ENCODE measurements around the gene C1orf116.

Gene C1orf116

DNA sequence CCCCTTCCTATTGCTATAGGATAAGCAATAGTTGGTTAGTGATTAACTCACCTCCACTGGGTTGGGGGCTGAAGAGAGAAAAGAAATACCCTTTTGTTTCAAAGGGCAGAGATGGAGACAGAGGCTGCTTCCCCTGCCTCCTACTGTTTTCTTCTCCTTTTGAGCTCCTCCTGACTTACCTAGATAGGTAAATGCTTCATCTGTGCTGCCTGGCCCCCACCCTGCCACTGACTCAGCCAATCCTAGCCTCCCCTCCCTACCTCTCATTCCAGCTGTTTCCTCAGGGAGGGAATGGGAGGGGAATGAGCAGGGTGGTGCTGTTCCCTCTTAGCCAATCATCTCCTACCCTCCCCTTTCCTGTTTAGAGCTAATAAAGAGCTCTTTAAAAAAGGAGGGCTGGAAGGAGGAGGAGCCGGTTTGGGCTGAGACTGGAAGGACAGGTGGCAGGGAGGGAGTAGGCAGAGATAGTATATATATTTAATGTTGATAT, at the start of gene C1orf116:
Gene C1orf116 (minus strand): TSS at position 229 of the 490 bp plus-strand sequence. CDS start 5,158 bp downstream, outside the sequence.
- no peak for DNase-seq (ENCODE audit: low read depth in 4 of 4, low spot score in 1 of 4)

DNA sequence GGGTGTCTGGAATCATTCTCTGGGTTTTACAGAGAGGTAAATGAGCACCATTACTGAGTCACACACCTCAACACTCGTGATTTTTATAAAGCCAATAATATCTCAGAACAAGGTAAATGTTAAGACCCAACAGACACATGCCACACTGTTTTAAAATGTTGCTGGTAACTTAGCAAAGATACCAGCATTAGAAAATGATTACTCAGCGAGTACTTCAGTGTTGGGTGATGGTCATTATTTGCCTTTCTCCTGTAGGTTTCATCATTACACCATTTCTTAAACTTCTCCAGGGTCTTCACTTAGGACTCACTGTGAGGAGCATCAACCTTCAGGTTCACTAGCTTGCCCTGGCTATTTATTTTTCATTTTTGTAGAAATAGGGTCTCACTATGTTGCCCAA, 49.2 kb upstream of the C1orf116 start:
- no peak for DNase-seq (ENCODE audit: low read depth in 4 of 4, low spot score in 1 of 4)

GRCh38 chr1:207081088-207081487, 48.5 kb upstream of the C1orf116 start:
- DNase-seq (ENCODE audit: low read depth in 4 of 4, low spot score in 1 of 4), result no peak

- no peak for DNase-seq (ENCODE audit: low read depth in 4 of 4, low spot score in 1 of 4)
Observed at GRCh38 chr1:207079706-207080241, 47.2 kb upstream of the C1orf116 start.

- DNase-seq (ENCODE audit: low read depth in 4 of 4, low spot score in 1 of 4), result no peak
Observed at GRCh38 chr1:207078578-207079132, 46.1 kb upstream of the C1orf116 start.

- DNase-seq (ENCODE audit: low read depth in 4 of 4, low spot score in 1 of 4), result peak in 3 of 4 experiments; percentile 34 to 45 (median 41)
Observed at GRCh38 chr1:207077470-207078377, 45.2 kb upstream of the C1orf116 start.

GRCh38 chr1:207077012-207077411, 44.5 kb upstream of the C1orf116 start:
- DNase-seq (ENCODE audit: low read depth in 4 of 4, low spot score in 1 of 4), result no peak

DNA sequence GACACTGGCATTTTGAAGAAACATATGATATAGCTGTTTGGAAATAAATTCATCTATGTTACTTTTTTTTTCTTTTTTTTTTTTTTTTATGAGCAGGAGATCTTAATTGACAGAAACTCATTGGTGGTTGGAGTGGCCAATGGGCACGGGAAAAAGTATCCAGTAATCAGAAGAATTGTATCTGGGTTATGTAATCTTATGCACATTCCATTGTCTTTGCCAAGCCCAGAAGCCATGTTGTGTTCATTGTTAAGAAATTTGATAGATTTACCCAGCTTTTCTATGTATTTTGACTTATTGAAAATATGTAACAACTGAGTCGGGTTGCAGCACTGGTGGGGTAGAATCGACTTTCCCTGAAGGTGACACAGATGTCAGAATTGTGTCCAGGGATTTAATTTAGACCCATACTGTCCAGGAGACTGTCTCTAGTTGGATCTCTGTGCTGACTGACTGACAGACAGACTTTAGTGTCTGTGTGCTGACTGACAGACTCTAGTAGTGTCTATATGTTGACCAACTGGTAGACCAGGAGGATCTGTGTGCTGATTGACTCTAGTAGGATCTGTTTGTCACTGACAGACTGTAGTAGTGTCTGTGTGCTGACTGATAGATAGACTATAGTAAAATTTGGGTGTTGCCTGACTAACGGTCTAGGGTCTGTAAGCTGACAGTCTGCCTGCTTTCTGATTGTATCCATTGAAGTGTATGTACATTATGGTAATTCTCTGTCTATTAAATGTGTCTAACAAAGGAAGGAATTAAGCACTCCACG, 43.8 kb upstream of the C1orf116 start:
- no peak for DNase-seq (ENCODE audit: low read depth in 4 of 4, low spot score in 1 of 4)

GRCh38 chr1:207073906-207074820, 41.6 kb upstream of the C1orf116 start:
- no peak for DNase-seq (ENCODE audit: low read depth in 4 of 4, low spot score in 1 of 4)

DNA sequence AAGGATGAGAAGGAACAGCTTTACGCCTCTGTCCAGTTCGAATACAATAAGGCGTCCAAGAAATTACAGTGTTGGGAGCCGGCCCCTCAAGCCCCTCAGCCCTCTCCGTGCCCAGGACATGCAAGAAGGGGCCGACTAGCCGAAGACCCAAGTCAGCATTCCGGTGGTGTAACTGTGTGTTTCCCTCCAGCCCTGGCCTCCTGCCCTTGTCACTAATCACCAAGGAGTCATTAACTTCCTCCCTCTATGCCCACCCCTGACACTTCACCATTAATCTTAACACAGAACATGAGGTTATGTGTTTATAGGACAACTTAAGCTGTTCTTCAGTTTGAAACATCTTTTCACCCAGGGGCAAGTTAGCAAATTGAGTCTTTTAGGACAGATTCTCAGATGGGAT, 39.7 kb upstream of the C1orf116 start:
- no peak for DNase-seq (ENCODE audit: low read depth in 4 of 4, low spot score in 1 of 4)

- no peak for DNase-seq (ENCODE audit: low read depth in 4 of 4, low spot score in 1 of 4)
Observed at GRCh38 chr1:207071426-207071825, 38.9 kb upstream of the C1orf116 start.

- DNase-seq (ENCODE audit: low read depth in 4 of 4, low spot score in 1 of 4), result no peak
Observed at GRCh38 chr1:207070811-207071210, 38.3 kb upstream of the C1orf116 start.

- DNase-seq (ENCODE audit: low read depth in 4 of 4, low spot score in 1 of 4), result no peak
Observed at GRCh38 chr1:207069858-207070506, 37.4 kb upstream of the C1orf116 start.

GRCh38 chr1:207069061-207069460, 36.5 kb upstream of the C1orf116 start:
- DNase-seq (ENCODE audit: low read depth in 4 of 4, low spot score in 1 of 4), result no peak

- no peak for DNase-seq (ENCODE audit: low read depth in 4 of 4, low spot score in 1 of 4)
Observed at GRCh38 chr1:207067665-207068064, 35.1 kb upstream of the C1orf116 start.

DNA sequence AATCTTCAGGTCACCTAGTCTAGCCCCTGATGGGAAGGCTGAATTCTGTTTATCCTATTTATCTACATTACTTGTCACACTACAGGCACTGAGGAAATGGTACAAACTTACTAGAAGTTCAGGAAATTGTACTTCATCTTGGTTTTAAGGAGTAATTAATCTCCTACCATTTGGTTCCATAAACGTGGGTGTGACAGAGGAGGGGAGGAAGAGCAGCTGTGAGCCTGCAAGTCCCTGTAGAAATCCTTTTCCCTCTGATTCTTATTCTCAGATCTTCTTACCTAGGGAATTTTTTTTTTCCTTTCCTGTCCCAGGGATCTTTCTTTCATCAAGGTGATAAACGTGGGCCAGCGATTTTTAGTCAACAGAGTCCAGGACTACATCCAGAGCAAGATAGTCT, 34.6 kb upstream of the C1orf116 start:
- no peak for DNase-seq (ENCODE audit: low read depth in 4 of 4, low spot score in 1 of 4)

DNA sequence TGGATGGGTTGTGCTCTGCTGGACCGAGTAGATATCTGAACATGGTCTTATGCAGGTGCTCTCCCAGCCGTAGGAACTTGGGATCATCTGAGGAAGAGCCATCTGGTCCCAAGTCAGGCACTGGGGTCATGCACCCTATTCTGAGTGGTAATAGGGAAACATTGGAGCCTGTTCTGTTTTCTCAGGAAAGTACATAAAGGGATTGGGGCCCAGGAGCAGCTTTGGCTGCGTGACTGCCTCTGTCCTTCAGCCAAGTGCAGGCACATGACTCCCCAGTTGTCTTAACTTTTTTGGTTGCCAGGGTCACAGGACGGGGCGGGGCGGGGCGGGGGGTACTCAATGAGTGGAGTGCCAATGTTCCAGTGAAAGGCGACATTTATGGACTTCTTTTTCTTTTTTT, 32.0 kb upstream of the C1orf116 start:
- no peak for DNase-seq (ENCODE audit: low read depth in 4 of 4, low spot score in 1 of 4)

GRCh38 chr1:207063014-207063413, 30.5 kb upstream of the C1orf116 start:
- no peak for DNase-seq (ENCODE audit: low read depth in 4 of 4, low spot score in 1 of 4)

- DNase-seq (ENCODE audit: low read depth in 4 of 4, low spot score in 1 of 4), result no peak
Observed at GRCh38 chr1:207062058-207062457, 29.5 kb upstream of the C1orf116 start.

DNA sequence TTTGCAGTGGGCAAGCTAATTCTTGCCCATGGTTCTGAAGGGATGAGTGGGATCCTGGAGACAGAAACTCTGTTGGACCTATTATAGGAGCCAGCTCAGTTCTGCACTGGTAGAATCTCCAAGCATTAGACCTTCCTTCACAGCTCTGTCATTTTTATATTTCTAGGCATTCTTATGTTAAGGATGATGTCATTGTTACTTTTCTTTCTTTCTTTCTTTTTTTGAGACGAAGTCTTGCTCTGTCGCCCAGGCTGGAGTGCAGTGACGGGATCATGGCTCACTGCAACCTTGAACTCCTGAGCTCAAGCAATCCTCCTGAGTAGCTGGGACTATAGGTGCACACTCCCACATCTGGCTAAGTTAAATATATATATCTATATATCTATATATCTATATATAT, 28.0 kb upstream of the C1orf116 start:
- DNase-seq (ENCODE audit: low read depth in 4 of 4, low spot score in 1 of 4), result no peak
